ENCODE measurements around the gene PREPL.
"Not testable (repeated sequence)": the region's sequence is repeated elsewhere in the genome, so short reads cannot be mapped to it uniquely, and the experiment has no call there.

PREPL gene

DNA sequence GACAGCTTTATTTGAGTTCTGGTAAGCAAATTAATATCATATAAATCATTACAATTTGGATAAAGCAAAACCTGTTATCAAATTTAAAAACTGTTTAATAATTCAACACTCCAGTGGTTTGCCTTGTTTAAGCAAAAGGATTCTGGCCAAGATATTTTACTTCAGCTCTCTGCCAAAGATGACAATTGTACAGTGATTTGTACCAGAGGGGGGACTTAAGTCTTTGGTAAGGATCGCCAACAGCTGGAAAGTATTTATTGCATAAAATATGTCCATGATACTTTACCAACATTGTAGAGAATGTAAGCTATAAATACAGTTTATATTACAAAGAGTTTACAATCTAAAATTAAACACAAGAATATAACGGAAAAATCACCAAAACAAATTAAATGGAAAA lies 13.8 kb downstream of the PREPL start:
- DNase-seq, result no peak

- no peak for DNase-seq
Measured at GRCh38 chr2:44342854-44343253, 18.4 kb downstream of the PREPL start.

GRCh38 chr2:44335806-44336538 lies 25.3 kb downstream of the PREPL start:
- no peak for DNase-seq

- DNase-seq, result no peak
Measured at GRCh38 chr2:44333994-44334393, 27.3 kb downstream of the PREPL start.

DNA sequence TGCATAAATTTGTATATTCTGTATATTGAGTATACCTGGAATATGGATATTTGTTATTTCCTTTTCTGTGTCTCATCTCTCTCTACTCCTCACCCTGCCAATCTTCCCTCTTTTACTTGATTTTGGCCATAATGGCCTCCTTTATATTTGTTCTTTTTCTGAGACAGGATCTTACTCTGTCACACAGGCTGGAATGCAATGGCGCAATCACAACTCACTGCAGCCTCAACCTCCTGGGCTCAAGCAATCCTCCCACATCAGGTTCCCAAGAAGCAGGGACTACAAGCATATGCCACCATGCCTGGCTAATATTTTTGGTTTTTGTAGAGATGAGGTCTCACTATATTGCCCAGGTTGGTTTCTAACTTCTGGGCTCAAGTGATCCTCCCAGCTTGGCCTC lies 30.5 kb downstream of the PREPL start:
- DNase-seq, result no peak

GRCh38 chr2:44329343-44329742 lies 32.0 kb downstream of the PREPL start:
- no peak for DNase-seq

- no peak for DNase-seq
Measured at GRCh38 chr2:44328750-44329149, 32.5 kb downstream of the PREPL start.

DNA sequence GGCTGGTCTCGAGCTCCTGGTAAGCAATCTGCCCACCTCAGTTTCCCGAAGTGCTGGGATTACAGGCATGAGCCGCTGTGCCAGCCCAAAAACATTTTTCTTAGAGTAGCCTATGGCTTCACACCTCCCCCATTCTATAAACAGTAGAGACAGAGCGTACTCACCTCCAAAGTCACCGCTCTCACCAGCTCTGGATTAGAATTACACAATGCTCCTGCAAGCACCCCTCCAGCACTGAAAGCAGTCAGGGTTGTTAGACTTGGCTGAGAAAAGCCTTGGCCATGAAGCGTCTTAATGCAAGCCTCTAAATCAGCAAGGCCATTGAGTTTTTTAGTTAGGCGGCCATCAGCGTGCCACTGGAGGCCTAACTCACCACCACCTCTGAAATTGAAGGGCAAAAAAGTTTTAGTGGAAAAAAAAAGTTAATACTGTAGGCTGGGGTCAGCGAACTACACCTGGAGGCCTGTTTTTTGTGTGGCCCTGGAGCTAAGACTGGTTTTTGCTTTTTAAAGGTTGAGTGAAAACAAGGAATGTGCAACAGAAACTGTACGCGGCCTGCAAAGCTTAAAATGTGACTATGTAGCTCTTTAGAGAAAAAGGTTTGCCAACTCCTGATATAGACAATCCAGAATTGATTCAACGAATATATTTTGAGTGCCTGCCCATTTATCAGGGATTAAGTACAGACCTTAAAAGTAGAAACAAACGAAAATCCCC lies 34.6 kb downstream of the PREPL start:
- no peak for DNase-seq

GRCh38 chr2:44325897-44326296 lies 35.4 kb downstream of the PREPL start:
- no peak for DNase-seq

DNA sequence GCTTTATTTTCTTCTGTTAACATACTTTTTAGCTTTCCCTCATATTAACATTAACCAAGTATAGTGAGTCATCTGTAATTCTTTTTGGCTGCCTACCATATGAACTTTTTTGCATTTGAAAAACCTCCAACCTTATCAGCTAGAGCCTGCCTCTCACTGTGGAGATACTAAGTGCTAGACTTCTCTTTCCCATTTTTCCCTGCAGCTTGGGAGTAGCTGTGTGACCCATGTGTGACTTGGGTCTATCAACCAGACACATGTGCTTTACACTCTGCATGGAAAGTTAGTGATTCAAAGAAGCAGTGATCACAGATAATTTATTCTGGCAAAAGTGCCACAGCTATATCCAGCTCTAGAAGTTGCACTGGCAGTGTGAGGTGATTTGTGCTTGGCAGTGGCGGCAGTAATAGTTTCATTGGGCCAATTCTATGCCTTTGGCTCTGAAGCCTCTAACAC lies 36.3 kb downstream of the PREPL start:
- DNase-seq, result no peak

GRCh38 chr2:44321360-44321759 lies 39.9 kb downstream of the PREPL start:
- no peak for DNase-seq

DNA sequence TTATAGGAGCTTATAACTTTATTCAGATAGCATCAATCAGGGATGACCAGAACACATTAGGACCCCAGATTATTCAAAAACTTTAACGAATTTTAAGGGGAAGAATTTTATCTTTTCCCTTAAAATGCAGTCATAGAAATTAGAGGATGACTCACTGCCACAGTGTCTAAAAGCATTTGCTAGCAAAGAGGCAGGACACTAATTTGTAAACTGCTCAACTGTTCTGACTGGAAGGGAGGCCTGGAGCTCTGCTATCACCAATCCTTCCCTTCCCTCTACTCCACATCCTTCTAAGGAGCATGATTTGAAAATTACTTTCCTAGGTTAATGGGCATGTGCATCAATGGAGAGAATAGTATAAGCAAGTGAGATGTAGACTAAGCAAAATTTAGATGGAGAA lies 40.5 kb downstream of the PREPL start:
- no peak for DNase-seq

DNA sequence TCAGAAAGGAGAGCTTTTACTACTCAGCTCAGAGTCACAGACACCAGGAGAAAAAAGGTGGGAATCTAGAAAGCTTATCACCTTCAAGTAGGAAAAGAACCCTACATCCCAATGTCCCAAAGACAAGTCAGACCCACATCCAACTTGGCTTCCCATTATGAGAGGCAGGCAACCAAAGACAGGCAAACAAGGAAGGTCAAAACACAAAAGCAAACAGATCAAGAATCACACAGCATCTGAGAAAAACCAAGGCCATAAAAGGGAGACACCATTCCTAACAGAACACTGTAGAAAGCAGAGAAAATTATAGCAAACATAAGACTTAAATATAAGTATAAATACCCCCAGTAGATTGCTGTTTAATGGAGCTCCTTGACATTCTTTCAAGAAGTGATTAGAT lies 45.3 kb downstream of the PREPL start:
- DNase-seq, result no peak

DNA sequence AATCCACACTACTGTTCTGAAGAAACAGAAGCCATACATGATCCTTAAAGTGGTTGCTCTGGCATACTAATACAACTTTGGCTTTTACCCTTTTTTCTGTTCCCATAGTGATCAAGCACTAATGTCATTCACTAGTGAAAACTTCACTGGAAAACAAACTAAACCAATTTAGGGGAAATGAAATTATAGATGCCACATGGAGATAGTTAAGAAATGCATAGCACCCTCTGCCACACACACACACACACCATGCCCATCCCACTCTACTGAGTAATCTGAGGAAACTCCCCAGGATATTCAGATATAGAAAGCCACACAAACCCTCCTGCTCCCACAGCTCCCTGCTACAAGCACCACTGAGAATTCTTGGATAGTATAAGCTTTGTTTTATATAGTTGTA lies 46.9 kb downstream of the PREPL start:
- no peak for DNase-seq

DNA sequence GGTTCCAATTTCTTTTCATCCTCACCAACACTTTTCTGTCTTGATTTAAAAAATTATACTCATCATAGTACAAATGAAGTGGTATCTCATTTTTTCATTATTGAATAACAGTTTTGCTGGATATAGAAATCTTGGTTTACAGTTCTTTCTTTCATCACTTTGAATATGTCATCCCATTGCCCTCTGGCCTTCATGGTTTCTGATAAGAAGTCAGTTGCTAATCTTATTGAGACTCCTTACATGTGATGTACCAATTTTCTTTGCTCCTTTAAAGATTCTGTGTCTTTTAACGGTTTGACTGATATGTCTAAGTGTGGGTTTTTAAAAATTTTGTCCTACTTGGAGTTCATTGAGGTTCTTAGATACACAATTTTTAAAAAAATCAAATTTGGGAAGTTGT lies 51.0 kb downstream of the PREPL start:
- DNase-seq, result no peak

DNA sequence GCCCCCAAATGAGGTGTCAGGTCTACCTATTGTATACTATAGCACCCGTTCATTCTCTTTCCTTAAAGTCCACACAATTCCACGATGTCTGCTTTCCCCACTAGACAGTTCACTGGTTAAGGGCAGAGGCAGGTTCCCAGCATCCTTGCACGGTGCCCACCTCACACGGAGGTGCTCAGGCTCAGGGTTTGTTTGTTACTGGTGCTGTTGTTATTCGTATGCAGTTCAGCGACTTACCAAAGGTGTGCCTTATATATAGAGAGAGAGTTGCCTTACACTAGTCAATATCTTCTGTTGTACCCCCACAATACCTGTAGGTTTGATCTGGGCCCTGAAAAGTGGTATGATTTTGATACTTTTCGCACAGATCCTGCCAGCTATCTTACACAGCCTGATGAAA lies 55.4 kb downstream of the PREPL start:
- DNase-seq, result no peak

- no peak for DNase-seq
Measured at GRCh38 chr2:44304258-44304657, 57.0 kb downstream of the PREPL start.

GRCh38 chr2:44303766-44304165 lies 57.5 kb downstream of the PREPL start:
- not testable (repeated sequence) for DNase-seq

- no peak for DNase-seq
Measured at GRCh38 chr2:44301111-44301510, 60.2 kb downstream of the PREPL start.

- no peak for DNase-seq
Measured at GRCh38 chr2:44299635-44300034, 61.7 kb downstream of the PREPL start.

- DNase-seq, result no peak
Measured at GRCh38 chr2:44297431-44297830, 63.9 kb downstream of the PREPL start.

GRCh38 chr2:44296653-44297052 lies 64.6 kb downstream of the PREPL start:
- DNase-seq, result no peak

GRCh38 chr2:44295633-44296359 lies 65.5 kb downstream of the PREPL start:
- DNase-seq, result no peak

DNA sequence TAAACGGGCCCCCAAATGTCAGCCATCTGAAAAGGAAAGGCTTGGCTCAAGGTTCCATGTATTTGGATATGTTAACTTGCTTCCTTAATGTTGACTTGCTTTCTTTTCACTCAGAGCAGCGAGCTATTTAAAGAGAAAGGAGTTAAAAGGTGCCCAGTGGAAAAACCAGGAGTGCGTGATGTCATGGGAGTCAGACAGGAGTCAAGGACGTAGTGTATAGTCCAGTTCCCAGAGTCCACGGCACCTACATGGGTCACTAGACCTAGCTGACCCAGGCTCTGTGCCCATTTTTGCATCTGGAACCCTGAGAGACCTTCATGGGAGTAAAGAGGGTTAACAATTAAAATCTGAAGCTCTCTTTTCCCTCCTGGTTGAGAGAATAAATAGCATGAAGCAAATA lies 66.2 kb downstream of the PREPL start:
- DNase-seq, result no peak

Data from CD4-positive, alpha-beta T cell treated with Interferon gamma for 1 hour (primary cell).